A172 (cell line): ENCODE data around the gene UNC5C. TPM values are rescaled to one million over a fixed set of nuclear protein-coding genes. Genes with fewer than 3 reads are reported as not detected.

Experiments used
- DNase-seq: peaks from one replicate; pipeline ENCODE4 v3.0.0-alpha.2; 2015; ENCODE audit warnings: low spot score
- total RNA-seq: library from RNA; depleted of rRNA; stranded (reverse); fragments of >200 nt; shearing (Covaris generic); gene quantifications from 2 replicates; pipeline ENCODE4 v1.2.3, GENCODE V29; 2014

Gene UNC5C
- total RNA-seq, 1 experiment from 2014 or later = 17.4 TPM

DNA sequence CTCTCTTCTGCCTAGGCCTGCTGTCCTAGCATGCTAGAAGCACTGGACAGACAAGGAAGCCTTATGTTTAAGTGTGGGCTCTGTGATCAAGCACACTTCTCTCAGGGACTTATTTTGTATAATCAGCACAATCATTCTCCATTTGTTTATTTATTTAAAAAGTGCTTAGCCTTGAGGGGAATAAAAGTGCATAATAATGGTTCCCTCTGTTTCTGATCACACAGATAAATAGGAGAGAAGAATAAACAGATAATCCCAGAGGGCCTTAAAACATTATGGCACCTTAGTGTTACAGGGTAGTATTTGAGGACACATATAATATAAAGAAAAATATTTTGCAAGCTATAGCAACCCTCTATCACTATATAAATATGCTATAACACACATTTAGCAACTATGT is 146.5 kb downstream of the UNC5C start:
- DNase-seq = no peak

DNA sequence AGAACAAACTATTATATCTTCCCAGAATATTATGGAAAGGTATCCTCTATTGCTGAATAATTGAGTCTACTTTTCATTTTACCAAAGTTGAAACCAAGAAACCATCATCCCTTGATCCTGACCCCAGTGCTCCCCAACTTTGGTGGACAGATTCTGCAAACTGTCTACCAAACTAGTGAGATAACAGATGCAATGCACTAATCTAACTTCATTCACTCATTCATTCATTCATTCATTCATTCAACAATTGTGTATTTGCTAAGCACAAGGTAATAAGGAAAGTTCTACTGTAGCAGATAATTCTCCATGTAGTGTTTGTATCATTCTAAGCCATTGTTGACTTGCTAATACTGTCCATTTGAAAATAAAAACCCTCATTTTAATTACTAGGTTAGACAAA is 150.6 kb downstream of the UNC5C start:
- DNase-seq = no peak

- no peak for DNase-seq
These were observed 153.9 kb downstream of the UNC5C start for GRCh38 chr4:95394752-95395306.

- DNase-seq = no peak
These were observed 155.0 kb downstream of the UNC5C start for GRCh38 chr4:95393821-95394220.

DNA sequence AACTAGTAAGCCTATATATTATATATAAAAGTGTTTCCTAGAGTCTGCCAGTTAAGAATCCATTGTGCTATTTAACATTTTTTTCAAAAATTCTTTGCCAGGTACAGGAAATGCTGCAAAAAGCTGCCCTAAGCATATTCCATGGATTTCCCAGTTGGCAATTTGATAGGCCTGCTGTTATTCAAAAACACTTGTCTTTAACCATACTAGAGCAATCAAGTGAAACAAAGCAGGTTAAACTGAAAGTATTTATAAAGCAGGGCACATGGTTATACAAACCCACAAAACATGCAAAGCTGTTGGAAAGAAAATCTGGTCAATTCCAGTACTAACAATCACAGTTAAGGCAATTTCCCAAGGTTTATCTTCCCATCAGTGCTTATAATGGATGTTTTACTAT is 159.9 kb downstream of the UNC5C start:
- DNase-seq = no peak

DNA sequence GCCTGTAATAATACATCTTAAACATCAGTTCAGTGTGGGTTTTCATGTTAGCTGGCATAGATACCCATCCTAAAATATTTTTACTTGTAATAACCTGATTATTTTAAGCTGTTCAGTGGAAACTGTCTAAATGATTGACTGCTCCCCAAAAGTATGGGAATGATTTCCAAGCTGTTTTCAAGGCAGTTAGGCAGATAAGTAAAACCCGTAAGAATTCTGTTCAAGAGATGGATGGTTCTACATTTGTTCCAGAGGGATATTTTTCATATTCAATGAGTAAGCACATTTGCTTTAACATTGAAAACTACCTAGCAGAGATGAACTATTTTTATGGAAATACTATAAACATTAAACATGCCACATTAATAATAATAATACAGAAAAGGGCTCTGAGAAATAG is 161.1 kb downstream of the UNC5C start:
- DNase-seq = no peak

DNA sequence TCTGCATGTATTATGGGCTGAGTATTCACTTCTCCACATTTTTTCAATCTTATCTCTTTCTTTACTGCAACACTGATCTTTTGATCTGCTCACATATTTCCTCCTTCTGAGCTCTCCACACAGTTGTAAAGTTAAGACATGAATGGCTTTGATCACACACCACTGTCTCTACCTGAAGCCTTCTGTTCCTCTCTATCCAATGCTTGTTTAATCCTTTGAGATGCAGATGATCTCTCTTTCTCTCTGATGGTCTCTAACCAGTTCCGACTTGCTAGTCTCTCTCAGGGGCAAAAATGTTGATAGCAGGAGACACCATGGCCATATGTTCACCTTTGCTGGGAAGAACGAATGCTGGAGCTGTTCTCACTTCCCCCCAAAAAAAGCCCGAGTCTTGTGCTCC is 162.4 kb downstream of the UNC5C start:
- no peak for DNase-seq

DNA sequence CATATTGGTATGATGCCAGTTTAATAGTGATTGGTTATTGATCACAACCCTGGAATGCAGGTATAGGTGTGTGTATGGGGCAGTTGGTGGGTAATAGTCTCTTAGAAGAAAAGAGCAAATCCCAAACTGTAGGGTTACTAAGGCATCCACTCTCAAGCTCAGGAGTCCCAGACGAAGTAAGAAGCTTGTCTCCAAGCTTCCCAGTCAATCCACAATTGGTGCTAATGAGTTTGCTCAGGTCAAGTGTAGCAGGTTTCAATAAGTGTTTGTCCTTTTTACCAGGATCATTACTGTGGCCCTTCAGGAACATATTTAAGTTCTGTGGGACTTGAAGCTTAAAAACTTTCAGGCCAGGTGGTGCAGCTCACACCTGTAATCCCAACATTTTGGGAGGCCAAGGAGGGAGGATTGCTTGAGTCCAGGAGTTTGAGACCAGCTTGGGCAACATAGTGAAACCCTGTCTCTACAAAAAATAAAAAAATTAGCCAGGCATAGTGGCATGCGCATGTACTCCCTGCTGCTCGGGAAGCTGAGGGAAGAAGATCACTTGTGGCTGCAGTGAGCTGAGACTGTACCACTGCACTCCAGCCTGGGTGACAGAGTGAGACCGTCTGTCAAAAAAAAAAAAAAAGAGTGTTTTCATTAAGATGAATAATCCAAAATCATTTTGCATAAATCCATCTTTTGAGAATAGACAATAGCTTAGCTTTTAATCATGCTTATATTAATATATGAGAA is 166.8 kb downstream of the UNC5C start:
- DNase-seq = no peak

GRCh38 chr4:95379633-95380032 is 169.1 kb downstream of the UNC5C start:
- DNase-seq = no peak

GRCh38 chr4:95377366-95377900 is 171.3 kb downstream of the UNC5C start:
- DNase-seq = no peak

DNA sequence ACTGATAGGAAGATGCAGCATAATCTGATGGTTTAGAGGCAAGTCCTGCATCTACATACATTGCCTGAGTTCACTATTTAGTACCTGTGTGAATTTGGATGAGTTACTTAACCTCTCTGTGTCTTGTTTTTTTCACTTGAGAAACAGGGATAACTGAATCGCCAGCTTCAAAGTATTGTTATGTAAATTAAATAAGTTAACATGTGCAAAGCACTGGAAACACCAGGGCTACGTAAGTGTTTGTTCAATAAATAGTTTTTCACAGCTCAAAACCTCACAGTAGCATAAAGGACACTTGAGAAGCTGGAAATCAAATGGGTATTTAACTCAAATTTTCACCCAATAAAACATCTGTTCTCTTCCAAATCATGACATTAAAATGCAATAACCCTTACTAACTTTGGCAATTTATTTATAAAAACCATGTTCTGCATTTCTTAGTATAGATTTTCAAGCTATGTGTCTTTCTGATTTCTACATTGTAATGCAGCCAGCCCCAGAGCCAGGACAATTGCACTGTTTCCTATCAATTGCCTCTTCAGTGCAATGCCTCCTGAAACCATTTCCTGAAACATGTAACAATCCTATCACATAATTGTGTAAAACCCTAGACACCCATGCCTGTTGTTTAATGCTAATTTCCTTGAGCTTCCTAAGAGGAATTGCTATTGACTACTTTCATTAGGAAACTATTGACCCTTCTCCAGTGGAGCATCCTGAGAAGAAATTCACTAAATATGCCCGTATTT is 177.1 kb downstream of the UNC5C start:
- DNase-seq = no peak

DNA sequence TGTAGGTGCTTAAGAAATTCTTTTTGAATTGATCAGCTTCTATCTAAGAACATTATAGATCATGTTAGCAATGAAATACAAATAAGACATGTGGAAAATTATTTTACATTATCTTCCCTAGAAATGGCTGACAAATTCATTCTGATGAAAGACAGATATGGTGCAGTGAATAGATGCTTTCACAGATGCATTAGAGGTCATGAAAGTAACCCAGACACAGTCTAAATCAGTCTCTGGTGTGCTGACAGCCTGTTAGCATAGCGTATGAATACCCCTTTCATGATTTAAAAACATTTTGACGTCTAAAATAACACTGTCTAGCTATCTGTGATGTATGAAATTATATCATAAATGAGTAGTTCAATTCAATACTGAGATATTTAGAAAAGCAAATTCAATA is 180.9 kb downstream of the UNC5C start:
- DNase-seq = no peak

DNA sequence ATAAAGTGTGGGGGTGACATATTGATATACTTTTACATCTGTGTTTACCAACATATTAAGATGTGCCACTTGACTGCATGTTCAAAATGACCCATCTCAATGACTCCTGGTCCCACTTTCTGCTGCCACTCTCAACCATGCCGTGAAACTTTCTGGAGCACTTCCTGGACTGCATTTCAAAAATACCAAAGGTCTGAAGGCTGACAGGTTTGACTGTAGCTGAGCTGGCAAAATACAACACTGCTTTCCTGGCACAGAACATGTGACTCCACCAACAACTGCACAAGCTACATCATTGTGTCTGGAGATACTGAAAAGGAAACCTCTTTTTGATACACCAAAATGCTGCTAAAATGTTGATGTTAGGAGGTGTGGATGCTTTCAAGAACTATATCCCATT is 184.8 kb downstream of the UNC5C start:
- DNase-seq = peak; percentile 35

GRCh38 chr4:95363559-95363925 is 185.2 kb downstream of the UNC5C start:
- DNase-seq = peak; percentile 4

- DNase-seq = peak; percentile 61
These were observed 185.7 kb downstream of the UNC5C start for GRCh38 chr4:95362906-95363558.

GRCh38 chr4:95362066-95362465 is 186.7 kb downstream of the UNC5C start:
- no peak for DNase-seq

DNA sequence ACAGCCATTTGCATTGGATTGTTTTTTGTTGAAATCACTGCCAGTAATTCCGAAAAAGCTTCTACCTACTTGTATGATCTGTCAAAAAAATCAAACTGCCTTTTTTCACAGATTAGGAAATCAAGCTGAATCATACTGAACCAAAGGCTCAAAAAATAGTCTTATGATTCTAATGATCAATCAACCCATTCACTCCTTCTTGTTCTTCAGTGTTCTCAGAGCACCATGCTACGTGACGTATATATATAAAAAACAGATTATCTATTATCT is 187.1 kb downstream of the UNC5C start:
- no peak for DNase-seq

DNA sequence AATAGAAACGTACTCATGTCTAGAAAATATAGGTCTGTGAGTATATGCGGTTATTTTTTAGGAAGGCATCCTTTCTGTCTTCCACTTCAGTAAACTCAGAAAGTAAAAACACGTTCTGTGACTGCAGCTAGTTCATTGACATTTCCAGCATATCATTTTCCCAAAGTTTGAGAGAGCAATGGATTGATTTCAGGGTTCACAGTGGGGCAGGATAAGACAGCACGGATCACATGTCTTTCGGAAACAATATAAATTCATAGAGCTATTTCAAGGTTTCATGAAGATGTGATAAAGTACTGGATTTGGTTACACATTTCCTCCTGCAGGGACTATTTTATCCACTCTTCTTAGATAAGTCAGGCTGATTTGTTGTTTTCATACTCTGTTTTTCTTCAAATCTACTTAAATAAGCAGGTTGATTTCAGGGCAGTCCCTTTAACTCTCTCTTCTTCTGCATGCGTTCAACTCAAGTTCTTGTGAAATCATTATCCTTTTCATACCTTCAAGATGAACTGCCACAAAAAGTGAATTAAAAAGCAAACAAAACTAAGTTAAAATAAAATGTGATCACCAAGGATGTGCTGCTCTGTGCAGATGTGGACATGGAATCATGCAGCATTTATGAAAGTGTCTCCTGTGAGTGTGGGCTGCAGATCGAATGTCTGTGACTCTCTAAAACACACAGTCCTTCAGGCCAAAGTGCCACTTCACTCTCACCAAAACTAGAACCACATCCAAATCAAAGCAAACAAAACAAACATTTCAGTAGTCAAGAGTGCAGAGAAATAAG is 187.7 kb downstream of the UNC5C start:
- no peak for DNase-seq

DNA sequence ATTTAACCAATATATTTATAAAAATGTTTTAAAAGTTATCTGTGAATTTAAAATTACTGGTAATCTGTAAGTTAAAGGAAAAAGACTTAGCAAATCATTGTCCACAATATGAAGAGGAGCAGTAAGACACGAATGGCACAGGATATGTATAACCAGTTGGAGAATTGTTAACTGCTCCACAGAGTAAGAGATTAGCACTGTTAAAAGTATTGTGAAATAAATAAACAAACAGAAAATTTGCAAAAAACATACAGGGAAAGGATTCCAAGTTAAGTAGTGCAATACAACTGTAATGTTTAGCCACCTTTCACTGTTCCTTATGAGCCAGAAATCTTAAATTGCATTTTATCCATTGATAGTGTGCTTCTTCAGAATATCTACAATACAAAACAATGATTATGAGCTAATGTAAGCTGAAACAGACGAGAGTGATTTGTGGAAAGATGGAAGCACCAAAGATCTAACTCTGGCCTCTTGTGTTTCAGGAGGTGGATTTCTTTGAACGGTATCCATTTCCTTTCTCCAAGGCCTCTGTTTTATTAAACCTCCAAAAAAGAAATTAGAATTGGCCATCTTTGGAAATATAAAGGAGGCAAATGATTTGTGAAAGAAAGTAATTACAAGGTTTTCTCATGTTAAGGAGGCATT is 188.4 kb downstream of the UNC5C start:
- no peak for DNase-seq

- DNase-seq = no peak
These were observed 190.4 kb downstream of the UNC5C start for GRCh38 chr4:95358421-95358820.

DNA sequence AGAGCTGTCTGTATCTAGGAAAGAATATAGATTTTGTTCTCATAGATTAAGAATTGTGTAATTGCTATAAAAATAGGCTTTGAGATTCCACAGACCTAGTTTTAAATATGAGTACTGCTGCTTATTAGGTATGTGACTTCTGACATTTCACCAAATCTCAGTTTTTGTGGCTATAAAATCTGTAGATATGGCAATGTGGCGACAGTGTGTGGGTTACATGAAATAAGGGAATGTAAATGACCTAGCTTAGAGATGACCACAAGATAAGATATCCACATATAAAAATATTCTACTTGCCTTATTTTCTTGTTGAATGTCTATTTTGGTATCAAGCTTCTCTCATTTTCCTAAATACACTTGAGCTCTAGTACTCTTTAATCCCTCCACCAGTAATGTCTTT is 193.8 kb downstream of the UNC5C start:
- DNase-seq = no peak
